ENCODE measurements around the gene JARID2.

- TF ChIP-seq, protein P1, sequence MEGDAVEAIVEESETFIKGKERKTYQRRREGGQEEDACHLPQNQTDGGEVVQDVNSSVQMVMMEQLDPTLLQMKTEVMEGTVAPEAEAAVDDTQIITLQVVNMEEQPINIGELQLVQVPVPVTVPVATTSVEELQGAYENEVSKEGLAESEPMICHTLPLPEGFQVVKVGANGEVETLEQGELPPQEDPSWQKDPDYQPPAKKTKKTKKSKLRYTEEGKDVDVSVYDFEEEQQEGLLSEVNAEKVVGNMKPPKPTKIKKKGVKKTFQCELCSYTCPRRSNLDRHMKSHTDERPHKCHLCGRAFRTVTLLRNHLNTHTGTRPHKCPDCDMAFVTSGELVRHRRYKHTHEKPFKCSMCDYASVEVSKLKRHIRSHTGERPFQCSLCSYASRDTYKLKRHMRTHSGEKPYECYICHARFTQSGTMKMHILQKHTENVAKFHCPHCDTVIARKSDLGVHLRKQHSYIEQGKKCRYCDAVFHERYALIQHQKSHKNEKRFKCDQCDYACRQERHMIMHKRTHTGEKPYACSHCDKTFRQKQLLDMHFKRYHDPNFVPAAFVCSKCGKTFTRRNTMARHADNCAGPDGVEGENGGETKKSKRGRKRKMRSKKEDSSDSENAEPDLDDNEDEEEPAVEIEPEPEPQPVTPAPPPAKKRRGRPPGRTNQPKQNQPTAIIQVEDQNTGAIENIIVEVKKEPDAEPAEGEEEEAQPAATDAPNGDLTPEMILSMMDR (IDR thresholded peaks at IDR 0.05) = no peak
- no peak for TF ChIP-seq POLR2A (IDR thresholded peaks at IDR 0.05)
Measured at GRCh38 chr6:15356937-15357336, 111.1 kb downstream of the JARID2 start.
